ENCODE data around the gene LMF1.

DNA sequence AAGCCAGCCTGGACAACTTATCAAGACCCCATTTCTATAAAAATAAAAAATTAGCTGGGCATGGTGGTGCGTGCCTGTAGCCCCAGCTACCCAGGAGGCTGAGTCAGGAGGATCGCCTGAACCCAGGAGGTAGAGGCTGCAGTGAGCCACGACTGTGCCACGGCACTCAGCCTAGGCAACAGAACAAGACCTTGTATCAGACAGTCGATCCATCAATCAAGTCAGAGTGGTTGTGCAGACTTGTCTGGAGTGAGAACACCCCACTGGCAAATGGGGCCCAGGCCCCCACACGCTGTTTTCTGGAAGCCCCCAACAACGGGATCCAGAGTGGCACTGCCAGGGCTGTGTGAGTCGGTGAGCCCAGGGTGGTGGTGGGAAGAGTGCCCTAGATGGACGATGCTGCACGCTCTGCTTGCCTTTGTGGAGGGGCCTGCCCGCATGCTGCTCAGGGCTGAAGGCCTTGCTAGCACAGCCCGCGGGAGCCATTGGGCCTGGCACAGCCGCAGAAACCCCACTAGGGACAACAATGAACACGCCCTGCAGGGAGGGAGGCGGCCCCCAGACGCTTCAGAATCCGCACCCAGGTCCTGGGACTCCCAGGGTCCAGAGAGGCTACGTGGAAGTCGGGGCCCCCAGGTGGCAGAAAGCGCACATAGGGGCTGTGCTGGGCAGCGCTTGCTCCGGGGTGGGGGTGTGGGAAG is 90.2 kb downstream of the LMF1 start:
- TF ChIP-seq, protein P1, sequence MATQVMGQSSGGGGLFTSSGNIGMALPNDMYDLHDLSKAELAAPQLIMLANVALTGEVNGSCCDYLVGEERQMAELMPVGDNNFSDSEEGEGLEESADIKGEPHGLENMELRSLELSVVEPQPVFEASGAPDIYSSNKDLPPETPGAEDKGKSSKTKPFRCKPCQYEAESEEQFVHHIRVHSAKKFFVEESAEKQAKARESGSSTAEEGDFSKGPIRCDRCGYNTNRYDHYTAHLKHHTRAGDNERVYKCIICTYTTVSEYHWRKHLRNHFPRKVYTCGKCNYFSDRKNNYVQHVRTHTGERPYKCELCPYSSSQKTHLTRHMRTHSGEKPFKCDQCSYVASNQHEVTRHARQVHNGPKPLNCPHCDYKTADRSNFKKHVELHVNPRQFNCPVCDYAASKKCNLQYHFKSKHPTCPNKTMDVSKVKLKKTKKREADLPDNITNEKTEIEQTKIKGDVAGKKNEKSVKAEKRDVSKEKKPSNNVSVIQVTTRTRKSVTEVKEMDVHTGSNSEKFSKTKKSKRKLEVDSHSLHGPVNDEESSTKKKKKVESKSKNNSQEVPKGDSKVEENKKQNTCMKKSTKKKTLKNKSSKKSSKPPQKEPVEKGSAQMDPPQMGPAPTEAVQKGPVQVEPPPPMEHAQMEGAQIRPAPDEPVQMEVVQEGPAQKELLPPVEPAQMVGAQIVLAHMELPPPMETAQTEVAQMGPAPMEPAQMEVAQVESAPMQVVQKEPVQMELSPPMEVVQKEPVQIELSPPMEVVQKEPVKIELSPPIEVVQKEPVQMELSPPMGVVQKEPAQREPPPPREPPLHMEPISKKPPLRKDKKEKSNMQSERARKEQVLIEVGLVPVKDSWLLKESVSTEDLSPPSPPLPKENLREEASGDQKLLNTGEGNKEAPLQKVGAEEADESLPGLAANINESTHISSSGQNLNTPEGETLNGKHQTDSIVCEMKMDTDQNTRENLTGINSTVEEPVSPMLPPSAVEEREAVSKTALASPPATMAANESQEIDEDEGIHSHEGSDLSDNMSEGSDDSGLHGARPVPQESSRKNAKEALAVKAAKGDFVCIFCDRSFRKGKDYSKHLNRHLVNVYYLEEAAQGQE (IDR thresholded peaks at IDR 0.05; ENCODE audit: insufficient read depth in 1 of 2, low read depth in 2 of 2, low read length in 2 of 2) = no peak
- TF ChIP-seq POLR2AphosphoS5 (IDR thresholded peaks at IDR 0.05; ENCODE audit: low read depth, low read length) = no peak

Data from PFSK-1 (cell line).